PFSK-1 (cell line): Measurements from ENCODE around the gene MDN1.

Experiments
- FOXP2 ChIP-seq: optimal IDR thresholded peaks from 2 replicates; pipeline ENCODE3; 2011; ENCODE audit warnings: borderline replicate concordance, control low read depth, inconsistent platforms; ENCODE audit not compliant: insufficient read depth; ENCODE audit errors: extremely low read length, extremely low read depth
- POLR2AphosphoS5 ChIP-seq: IDR thresholded peaks from 2 replicates; pipeline ENCODE4 v1.6.1; 2012; ENCODE audit warnings: low read depth, mild to moderate bottlenecking, control low read depth, low read length, moderate library complexity
- REST ChIP-seq, 2 experiments: IDR thresholded peaks; 2 replicates each; pipeline versions ENCODE4 v1.6.1 to v1.8.0; 2011 to 2012; ENCODE audit warnings: low read depth in 2 of 2, low read length in 2 of 2, control low read depth in 1 of 2, inconsistent platforms in 1 of 2, mild to moderate bottlenecking in 1 of 2, moderate library complexity in 1 of 2; ENCODE audit not compliant: insufficient read depth in 1 of 2
- SIN3A ChIP-seq: IDR thresholded peaks from 2 replicates; pipeline ENCODE4 v1.6.1; 2012; ENCODE audit warnings: mild to moderate bottlenecking, low read length, moderate library complexity, borderline replicate concordance; ENCODE audit not compliant: insufficient read depth
- TAF1 ChIP-seq: IDR thresholded peaks from 2 replicates; pipeline ENCODE4 v1.6.1; 2012; ENCODE audit warnings: low read length, control low read depth, borderline replicate concordance; ENCODE audit not compliant: insufficient read depth

MDN1 gene

GRCh38 chr6:89745716-89746115 lies 73.9 kb downstream of the MDN1 start:
- TF ChIP-seq POLR2AphosphoS5 (no peak), FOXP2 (no peak), TAF1 (no peak), REST (IDR thresholded peaks at IDR 0.05; ENCODE audit: insufficient read depth in 1 of 2, low read depth in 2 of 2, low read length in 2 of 2) (no peak), SIN3A (no peak)

DNA sequence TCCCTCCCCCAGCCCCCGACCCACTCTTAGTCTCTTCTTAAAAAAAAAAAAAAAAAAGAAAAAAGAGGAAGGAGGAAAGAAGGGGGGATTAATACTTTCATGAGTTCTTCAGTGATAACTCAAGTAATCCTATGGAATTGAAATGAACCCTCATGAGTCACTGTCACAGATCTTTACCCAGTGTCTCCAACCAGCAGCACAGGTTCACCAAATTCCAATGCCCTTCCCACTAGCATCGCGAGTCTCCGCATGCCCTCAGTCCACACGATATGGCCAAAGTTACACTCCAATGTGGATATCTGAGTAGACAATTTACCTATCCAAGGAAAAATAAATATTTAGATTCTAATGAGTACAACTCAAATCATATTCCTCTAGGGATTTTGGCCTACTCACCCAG lies 74.5 kb downstream of the MDN1 start:
- TF ChIP-seq FOXP2 (no peak), TAF1 (no peak), SIN3A (no peak), POLR2AphosphoS5 (no peak), REST (IDR thresholded peaks at IDR 0.05; ENCODE audit: insufficient read depth in 1 of 2, low read depth in 2 of 2, low read length in 2 of 2) (no peak)

GRCh38 chr6:89736893-89737292 lies 82.7 kb downstream of the MDN1 start:
- TF ChIP-seq REST (IDR thresholded peaks at IDR 0.05; ENCODE audit: insufficient read depth in 1 of 2, low read depth in 2 of 2, low read length in 2 of 2) (no peak), POLR2AphosphoS5 (no peak), TAF1 (no peak), SIN3A (no peak), FOXP2 (no peak)

- TF ChIP-seq FOXP2 (no peak), TAF1 (no peak), REST (IDR thresholded peaks at IDR 0.05; ENCODE audit: insufficient read depth in 1 of 2, low read depth in 2 of 2, low read length in 2 of 2) (no peak), SIN3A (no peak), POLR2AphosphoS5 (no peak)
Measured at GRCh38 chr6:89734526-89734925, 85.1 kb downstream of the MDN1 start.
